ENCODE results near the gene SASH3. TPM values are rescaled to one million over a fixed set of nuclear protein-coding genes. Genes with fewer than 3 reads are reported as not detected.

Gene SASH3
- total RNA-seq, 1 donor from 2014 or later, result 115 TPM

Other genes starting within 250 kb of the SASH3 start
- 3.8 and 4.2 TPM in 2 replicates for gene OCRL, start 239.7 kb upstream of the SASH3 start, total RNA-seq
- 0.65 and 0.66 TPM in 2 replicates for gene APLN, start 125.0 kb upstream of the SASH3 start, total RNA-seq
- 0.24 and 0.28 TPM in 2 replicates for gene XPNPEP2, start 41.0 kb upstream of the SASH3 start, total RNA-seq
- gene ZDHHC9, start 63.9 kb downstream of the SASH3 start, total RNA-seq, result 13.4 and 14.6 TPM in 2 replicates
- gene UTP14A, start 126.2 kb downstream of the SASH3 start, total RNA-seq, result 57.9 and 58.1 TPM in 2 replicates
- gene BCORL1, start 202.7 kb downstream of the SASH3 start, total RNA-seq, result 8.0 and 9.2 TPM in 2 replicates

All from activated CD4-positive, alpha-beta T cell treated with anti-CD3 and anti-CD28 coated beads, Interleukin-2, amount 10 ng/mL, durations not matched to agents 24 days and 14 days (primary cell).